Mucosa of gallbladder (tissue), 1 donor: ENCODE data around the gene MAPK7. TPM values are rescaled to one million over a fixed set of nuclear protein-coding genes. Genes with fewer than 3 reads are reported as not detected.

ENCODE experiments used
- DNase-seq: peaks from one replicate; pipeline ENCODE4 v3.0.0-alpha.2; 2020; ENCODE audit warnings: low spot score
- total RNA-seq: library from RNA; stranded (reverse); gene quantifications from one replicate; pipeline ENCODE4 v1.2.1, GENCODE V29; 2021
- donor health status: DM: no; HTN: no; CAD: no.

MAPK7 gene
- total RNA-seq: 23.0 TPM

GRCh38 chr17:19378416-19379360, at the start of gene MAPK7:
TSS of gene MAPK7 (plus strand) at chr17:19378498. CDS start at chr17:19378901, 403 bp downstream.
- no peak for DNase-seq

- DNase-seq: no peak
These were observed 49.2 kb upstream of the MAPK7 start for GRCh38 chr17:19329136-19329535.

GRCh38 chr17:19329839-19330238, 48.5 kb upstream of the MAPK7 start:
- no peak for DNase-seq

- DNase-seq: no peak
These were observed 48.0 kb upstream of the MAPK7 start for GRCh38 chr17:19330271-19330670.

GRCh38 chr17:19331134-19331533, 47.2 kb upstream of the MAPK7 start:
- no peak for DNase-seq

- no peak for DNase-seq
These were observed 46.6 kb upstream of the MAPK7 start for GRCh38 chr17:19331543-19332245.

DNA sequence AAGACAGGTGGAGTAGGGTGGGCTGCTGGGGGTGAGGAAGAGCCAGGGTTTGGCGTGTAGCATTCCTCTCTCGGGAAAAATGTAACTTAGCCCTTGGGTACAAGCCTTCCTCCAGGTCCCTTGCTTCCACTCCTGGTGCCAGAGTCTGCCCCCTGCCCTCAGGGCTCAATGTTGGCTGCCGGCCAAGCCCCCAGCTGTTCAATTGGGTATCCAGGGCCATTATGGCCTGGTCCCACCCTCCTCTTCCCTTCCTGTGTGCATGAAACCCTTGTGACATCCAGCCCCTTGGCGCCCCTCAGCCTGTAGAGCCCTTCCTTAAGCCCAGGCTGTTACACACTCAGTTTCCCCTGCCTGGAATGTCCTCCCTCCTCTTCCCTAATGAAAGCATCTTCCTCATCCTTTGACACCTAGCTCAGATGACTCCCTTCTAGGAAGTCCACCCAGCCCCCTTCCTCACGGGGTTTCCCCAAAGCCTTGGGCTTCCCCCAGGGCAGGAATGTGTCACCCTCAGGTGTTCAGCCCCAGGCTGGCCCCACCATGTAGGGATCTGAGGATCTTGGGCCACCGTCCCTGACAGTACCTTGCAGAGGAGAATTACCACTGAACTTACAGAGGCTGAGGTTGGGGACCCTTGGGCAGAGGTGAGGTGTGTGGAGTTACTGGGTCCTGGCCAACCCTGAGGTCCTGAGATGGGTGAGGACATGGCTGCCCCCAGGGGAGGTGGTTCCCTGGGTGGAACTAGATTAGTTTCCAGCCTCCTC, 45.7 kb upstream of the MAPK7 start:
- DNase-seq: no peak

DNA sequence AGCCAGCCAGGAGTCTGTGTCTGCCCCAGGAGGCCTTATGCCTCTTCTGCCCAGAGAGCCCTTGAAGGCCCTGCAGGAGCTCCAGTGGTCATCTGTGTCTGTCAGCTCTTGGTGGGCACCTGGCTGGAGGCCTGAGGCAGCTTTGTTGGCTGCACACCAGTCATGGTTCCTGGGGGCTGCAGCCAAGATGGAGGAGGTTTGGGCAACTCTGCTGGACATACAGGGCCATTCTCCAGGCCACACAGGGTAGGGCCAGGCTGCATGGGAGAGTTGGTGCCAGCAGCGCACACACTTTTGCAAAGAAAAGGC, 45.2 kb upstream of the MAPK7 start:
- no peak for DNase-seq

DNA sequence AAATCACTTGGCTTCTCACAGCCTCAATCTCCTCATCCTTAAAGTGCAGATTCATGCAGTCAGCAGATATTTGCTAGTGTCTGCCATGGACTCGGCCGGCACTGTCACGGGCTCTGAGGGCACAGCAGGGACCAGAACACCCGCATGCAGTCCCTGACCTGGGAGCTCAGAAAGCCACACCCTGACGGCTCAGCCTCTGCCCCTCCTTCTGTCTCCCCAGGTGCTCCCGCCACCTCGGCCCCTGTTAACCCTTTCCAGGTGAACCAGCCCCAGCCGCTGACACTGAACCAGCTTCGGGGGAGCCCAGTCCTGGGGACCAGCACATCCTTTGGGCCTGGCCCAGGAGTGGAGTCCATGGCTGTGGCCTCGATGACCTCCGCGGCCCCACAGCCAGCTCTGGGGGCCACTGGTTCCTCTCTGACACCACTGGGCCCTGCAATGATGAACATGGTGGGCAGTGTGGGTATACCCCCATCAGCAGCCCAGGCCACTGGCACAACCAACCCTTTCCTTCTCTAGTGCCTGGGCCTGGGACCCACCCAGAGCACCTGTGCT, 44.5 kb upstream of the MAPK7 start:
- no peak for DNase-seq

GRCh38 chr17:19334331-19334730, 44.0 kb upstream of the MAPK7 start:
- no peak for DNase-seq

GRCh38 chr17:19335951-19336631, 42.2 kb upstream of the MAPK7 start:
- DNase-seq: no peak

- DNase-seq: no peak
These were observed 41.2 kb upstream of the MAPK7 start for GRCh38 chr17:19336938-19337711.

- DNase-seq: no peak
These were observed 40.6 kb upstream of the MAPK7 start for GRCh38 chr17:19337712-19338023.

GRCh38 chr17:19338031-19338990, 40.0 kb upstream of the MAPK7 start:
- peak; percentile 50 for DNase-seq

DNA sequence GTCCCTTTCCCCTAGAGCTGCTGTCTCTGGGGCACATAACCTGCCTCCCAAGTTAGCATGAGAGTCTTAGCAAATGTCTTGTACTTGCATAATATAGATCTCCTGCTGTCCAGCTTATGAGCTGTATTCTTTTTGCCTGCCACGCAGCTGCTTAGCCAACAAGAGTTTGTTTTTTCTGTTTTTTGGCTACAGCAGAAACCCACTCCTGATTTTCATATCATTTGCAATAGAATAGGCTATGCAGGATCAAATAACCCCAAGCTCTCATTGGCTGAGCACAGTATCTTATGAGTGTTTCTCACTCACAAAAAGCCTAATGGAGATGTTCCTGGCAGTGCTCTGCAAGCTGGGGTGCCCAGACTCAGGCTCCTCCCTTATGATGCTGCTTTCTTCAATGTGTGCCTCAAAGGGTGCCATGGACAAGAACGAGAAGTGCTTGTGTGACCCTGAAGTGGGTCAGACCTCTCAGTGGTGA, 38.9 kb upstream of the MAPK7 start:
- DNase-seq: no peak

- DNase-seq: no peak
These were observed 37.1 kb upstream of the MAPK7 start for GRCh38 chr17:19341211-19341631.

DNA sequence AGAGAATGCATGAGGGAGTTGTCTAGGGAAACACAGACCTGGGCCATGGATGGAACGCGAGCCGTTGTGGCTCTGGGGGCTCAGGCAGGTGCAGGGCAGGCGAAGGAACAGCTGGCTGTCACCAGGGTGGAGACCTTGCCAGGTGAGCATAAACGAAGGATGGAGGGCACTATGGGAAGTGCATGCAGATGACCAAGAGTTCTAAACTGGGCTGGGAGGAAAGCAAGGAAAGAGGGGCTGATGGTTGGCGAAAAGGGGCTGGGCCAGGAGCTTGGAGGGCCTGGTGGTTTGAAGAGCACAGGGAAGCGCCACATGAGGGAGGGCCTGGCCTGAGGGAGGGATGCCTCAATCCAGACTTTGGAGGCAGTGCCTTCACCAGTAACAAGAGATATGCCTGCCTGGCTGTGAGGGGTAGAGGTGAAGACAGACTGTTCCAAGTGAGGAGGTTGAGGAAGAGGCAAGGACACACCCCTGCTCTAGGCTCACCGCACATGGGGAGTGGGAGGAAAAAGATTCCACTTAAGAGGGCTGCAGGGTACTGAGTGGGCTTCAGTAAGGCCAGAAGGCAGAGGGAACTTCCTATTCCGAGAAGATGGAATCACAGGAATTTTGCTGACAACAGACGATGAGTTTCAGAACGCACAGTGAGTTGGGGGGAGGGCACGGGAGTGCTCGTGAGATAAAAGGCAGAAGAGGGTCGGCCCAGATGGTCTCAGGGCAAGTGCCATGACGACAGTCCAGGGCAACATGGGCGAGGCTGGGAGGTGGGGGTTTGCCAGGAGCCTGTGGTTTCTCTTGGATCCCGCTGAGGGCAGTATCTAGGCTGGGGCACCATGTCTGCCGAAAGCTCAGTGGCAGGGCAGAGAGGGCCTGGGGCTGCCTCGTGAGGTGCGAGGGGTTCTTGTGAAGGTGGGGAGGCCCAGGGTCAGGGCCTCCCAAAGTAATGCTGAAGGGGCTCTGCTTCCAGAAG, 36.4 kb upstream of the MAPK7 start:
- no peak for DNase-seq

GRCh38 chr17:19342611-19343255, 35.6 kb upstream of the MAPK7 start:
- no peak for DNase-seq
